HUES48 (cell line): ENCODE data around the gene CD38.

Experiments
- H3K27ac ChIP-seq: one replicate; pipeline ENCODE4 v1.7.0; 2013; ENCODE audit warnings: low read depth, low read length, inconsistent platforms
- H3K27me3 ChIP-seq: 2 replicates; pipeline ENCODE4 v1.6.1; 2013; ENCODE audit warnings: mild to moderate bottlenecking, low read length; ENCODE audit not compliant: control insufficient read depth, insufficient read depth
- H3K36me3 ChIP-seq: 2 replicates; pipeline ENCODE4 v1.6.1; 2013; ENCODE audit warnings: low read length; ENCODE audit not compliant: control insufficient read depth, insufficient read depth
- H3K4me1 ChIP-seq: 2 replicates; pipeline ENCODE4 v1.6.1; 2013; ENCODE audit warnings: mild to moderate bottlenecking, low read length; ENCODE audit not compliant: control insufficient read depth, insufficient read depth
- H3K4me3 ChIP-seq: 2 replicates; pipeline ENCODE4 v1.5.1; 2013; ENCODE audit warnings: mild to moderate bottlenecking, low read depth, low read length
- H3K9ac ChIP-seq: 2 replicates; pipeline ENCODE4 v1.6.1; 2013; ENCODE audit warnings: mild to moderate bottlenecking, low read depth, low read length, moderate library complexity
- H3K9me3 ChIP-seq: 2 replicates; pipeline ENCODE4 v1.6.1; 2013; ENCODE audit warnings: low read length; ENCODE audit not compliant: control insufficient read depth, insufficient read depth

The CD38 gene

DNA sequence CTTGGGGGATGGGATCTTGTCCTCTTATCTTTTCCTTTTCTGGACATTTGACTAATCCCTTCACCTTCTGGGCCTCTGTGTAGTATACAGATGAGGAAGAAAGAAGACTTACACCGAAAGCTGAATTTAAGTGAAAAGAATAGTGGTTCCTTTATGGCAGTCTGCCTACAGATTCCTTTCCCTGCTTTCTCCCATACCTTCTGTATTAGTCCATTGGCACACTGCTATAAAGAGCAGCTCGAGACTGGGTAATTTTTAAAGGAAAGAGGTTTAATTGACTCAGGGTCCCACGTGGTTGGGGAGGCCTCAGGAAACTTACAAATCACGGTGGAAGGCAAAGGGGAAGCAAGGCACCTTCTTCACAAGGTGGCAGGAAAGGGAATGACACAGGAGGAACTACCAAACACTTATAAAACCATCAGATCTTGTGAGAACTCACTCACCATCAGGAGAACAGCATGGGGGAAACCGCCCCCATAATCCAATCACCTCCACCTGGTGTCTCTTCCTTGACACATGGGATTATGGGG is 34.0 kb upstream of the CD38 start:
- Histone ChIP-seq H3K36me3 (no peaks in the 10 kb centered on the region), H3K9me3 (no peaks in the 10 kb centered on the region), H3K27ac (no peak overlapping the region), H3K4me1 (no peaks in the 10 kb centered on the region), H3K9ac (no peak overlapping the region), H3K27me3 (no peaks in the 10 kb centered on the region), H3K4me3 (no peak overlapping the region)

GRCh38 chr4:15746110-15746509 is 32.0 kb upstream of the CD38 start:
- Histone ChIP-seq H3K4me3 (no peak overlapping the region), H3K9ac (no peak overlapping the region), H3K27me3 (no peaks in the 10 kb centered on the region), H3K36me3 (no peaks in the 10 kb centered on the region), H3K27ac (no peak overlapping the region), H3K4me1 (no peaks in the 10 kb centered on the region), H3K9me3 (no peaks in the 10 kb centered on the region)

GRCh38 chr4:15749001-15749400 is 29.1 kb upstream of the CD38 start:
- Histone ChIP-seq H3K9ac (no peak overlapping the region), H3K27ac (no peak overlapping the region), H3K4me3 (no peak overlapping the region), H3K9me3 (no peaks in the 10 kb centered on the region), H3K27me3 (no peaks in the 10 kb centered on the region), H3K4me1 (no peaks in the 10 kb centered on the region), H3K36me3 (no peaks in the 10 kb centered on the region)

- Histone ChIP-seq H3K9ac (no peak overlapping the region), H3K4me3 (no peak overlapping the region), H3K9me3 (no peaks in the 10 kb centered on the region), H3K27ac (no peak overlapping the region), H3K4me1 (no peaks in the 10 kb centered on the region), H3K27me3 (no peaks in the 10 kb centered on the region), H3K36me3 (no peaks in the 10 kb centered on the region)
Observed at GRCh38 chr4:15751153-15751552, 27.0 kb upstream of the CD38 start.

- Histone ChIP-seq H3K4me1 (no peaks in the 10 kb centered on the region), H3K36me3 (no peaks in the 10 kb centered on the region), H3K9me3 (no peaks in the 10 kb centered on the region), H3K4me3 (no peak overlapping the region), H3K27ac (no peak overlapping the region), H3K9ac (no peak overlapping the region), H3K27me3 (no peaks in the 10 kb centered on the region)
Observed at GRCh38 chr4:15753081-15753480, 25.0 kb upstream of the CD38 start.

GRCh38 chr4:15753786-15754185 is 24.3 kb upstream of the CD38 start:
- Histone ChIP-seq H3K36me3 (no peaks in the 10 kb centered on the region), H3K27ac (no peak overlapping the region), H3K9ac (no peak overlapping the region), H3K4me1 (no peaks in the 10 kb centered on the region), H3K9me3 (no peaks in the 10 kb centered on the region), H3K4me3 (no peak overlapping the region), H3K27me3 (no peaks in the 10 kb centered on the region)

DNA sequence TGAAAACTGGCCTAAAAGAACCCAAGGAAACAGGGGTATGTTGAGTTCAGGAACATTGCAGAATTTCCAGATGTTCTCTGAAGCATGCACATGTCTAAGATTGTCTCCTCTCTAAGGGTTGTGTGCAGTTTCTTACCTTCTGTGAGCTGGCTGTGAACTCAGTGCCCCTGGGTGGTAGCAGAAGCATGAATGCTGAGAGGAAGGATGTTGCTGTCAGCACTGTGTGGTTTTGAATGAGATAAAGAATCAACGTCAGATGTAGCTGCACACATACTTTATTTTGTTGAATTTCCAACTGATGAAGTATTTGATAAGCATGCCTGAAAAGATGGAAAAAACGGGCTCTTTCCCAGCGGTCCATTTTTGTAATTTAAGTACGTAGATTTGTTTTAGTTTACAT is 23.8 kb upstream of the CD38 start:
- H3K9ac ChIP-seq, result no peak overlapping the region
- H3K36me3 ChIP-seq, result no peaks in the 10 kb centered on the region
- no peaks in the 10 kb centered on the region for H3K27me3 ChIP-seq
- H3K4me1 ChIP-seq, result no peaks in the 10 kb centered on the region
- no peak overlapping the region for H3K4me3 ChIP-seq
- H3K9me3 ChIP-seq, result no peaks in the 10 kb centered on the region
- no peak overlapping the region for H3K27ac ChIP-seq

DNA sequence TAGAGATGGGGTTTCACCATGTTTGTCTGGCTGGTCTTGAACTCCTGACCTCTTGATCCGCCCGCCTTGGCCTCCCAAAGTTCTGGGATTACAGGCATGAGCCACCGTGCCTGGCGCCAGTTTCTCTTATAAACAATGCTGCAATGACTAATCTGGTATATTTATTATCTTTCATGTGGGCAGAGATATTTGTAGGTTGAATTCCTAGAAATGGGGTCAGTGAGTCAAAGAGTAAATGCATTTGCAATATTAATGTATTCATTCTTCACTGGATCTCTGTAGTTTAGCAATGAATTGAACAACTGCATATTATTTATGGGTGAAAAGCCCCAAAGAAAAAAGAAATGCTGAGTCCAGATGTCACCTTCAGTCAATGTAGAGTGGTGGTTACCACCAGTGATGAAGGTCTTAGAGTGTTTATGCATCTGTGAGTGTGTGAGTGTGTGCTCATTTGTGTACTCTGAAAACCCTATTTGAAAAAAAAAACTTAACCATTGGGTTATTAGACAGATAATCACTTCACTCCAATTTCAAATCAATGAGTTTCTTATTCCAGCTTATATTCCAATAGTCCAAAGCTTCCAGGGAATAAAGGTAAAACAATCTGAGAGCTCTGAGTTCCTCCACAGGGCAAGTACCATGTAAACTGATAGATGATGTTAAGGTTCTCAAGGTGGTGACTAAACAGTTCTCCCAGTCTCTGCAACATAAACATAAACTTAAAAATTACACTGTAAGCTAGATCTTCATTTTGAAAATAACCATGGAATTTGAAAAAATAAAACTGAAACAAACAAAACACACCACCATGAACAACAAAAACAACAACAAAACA is 22.6 kb upstream of the CD38 start:
- Histone ChIP-seq H3K27ac (no peak overlapping the region), H3K9me3 (no peaks in the 10 kb centered on the region), H3K36me3 (no peaks in the 10 kb centered on the region), H3K4me3 (no peak overlapping the region), H3K27me3 (no peaks in the 10 kb centered on the region), H3K4me1 (no peaks in the 10 kb centered on the region), H3K9ac (no peak overlapping the region)

DNA sequence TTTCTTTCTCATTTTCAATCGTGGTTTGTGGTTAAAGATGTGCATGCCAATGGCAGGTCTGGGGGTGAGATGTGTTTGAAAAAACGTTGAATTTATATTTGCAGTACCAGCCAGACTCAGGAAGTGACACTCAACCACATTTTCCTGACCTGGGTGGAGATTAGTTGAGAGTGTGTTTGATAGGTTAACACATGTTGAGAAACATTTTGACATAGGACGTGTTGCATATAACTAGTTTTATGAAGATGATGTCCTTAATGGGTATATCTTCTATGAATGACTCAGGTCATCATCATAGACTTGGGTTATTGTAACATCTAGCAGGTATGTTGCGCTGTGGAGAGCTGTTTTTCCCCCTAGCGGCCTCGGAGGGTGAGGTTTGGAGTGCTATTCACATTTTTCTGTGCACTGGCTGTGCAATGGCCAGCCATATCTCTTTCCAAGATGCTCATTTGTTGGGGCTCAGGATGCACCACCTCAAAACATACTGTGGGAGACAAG is 21.7 kb upstream of the CD38 start:
- Histone ChIP-seq H3K36me3 (no peaks in the 10 kb centered on the region), H3K4me1 (no peaks in the 10 kb centered on the region), H3K4me3 (no peak overlapping the region), H3K27me3 (no peaks in the 10 kb centered on the region), H3K9ac (no peak overlapping the region), H3K27ac (no peak overlapping the region), H3K9me3 (no peaks in the 10 kb centered on the region)

GRCh38 chr4:15757054-15757453 is 21.1 kb upstream of the CD38 start:
- Histone ChIP-seq H3K9me3 (no peaks in the 10 kb centered on the region), H3K4me1 (no peaks in the 10 kb centered on the region), H3K27ac (no peak overlapping the region), H3K4me3 (no peak overlapping the region), H3K36me3 (no peaks in the 10 kb centered on the region), H3K27me3 (no peaks in the 10 kb centered on the region), H3K9ac (no peak overlapping the region)

GRCh38 chr4:15758294-15758693 is 19.8 kb upstream of the CD38 start:
- Histone ChIP-seq H3K9me3 (no peaks in the 10 kb centered on the region), H3K4me1 (no peaks in the 10 kb centered on the region), H3K36me3 (no peaks in the 10 kb centered on the region), H3K27me3 (no peaks in the 10 kb centered on the region), H3K9ac (no peak overlapping the region), H3K4me3 (no peak overlapping the region), H3K27ac (no peak overlapping the region)
